ENCODE data around the gene DDX46.

DNA sequence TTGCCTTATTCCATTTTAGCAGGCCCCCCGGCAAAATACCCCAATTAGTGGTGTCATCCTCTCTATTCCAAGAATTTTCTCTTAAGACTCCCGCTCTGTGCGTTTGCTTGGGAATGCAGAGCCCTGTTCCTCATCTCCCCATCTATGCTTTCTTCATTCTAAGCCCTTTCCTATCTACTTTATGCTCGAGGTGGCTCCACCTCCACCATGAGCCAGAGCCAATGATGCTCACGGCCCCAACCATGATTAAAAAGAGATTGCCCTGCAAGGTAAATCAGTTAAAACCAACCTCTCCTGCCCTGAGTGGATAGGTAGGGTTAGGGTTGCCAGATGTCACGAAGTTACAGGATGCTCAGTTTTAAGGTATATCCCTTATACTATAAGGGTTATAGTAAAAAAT is 114.9 kb downstream of the DDX46 start:
- TF ChIP-seq CTCF (IDR thresholded peaks at IDR 0.05), result no peak
- TF ChIP-seq EZH2 (IDR thresholded peaks at IDR 0.05), result no peak
